IMR-90 (cell line): ENCODE results near the gene ABCA7. TPM values are rescaled to one million over a fixed set of nuclear protein-coding genes. Genes with fewer than 3 reads are reported as not detected.

Source experiments
- ATAC-seq: fragments of 200-7000 bp; cut with Tn5 transposase; 2 replicates; pipeline ENCODE4 v1.9.1; 2020; ENCODE audit warnings: low read depth, mild to moderate bottlenecking, moderate library complexity
- BruUV-seq: library from RNA; stranded (reverse); fragments of 400-500 nt; replicated peaks from 2 replicates; lab custom pipeline; 2021; lab: Mats Ljungman, UMichigan
- CTCF ChIA-PET: fragments of 300-600 bp; formaldehyde crosslinking; extraction: SDS; loops from one replicate; lab custom pipeline; 2021; ENCODE audit warnings: antibody characterized with exemption; lab: Yijun Ruan, JAX
- POLR2A ChIA-PET: fragments of 300-600 bp; sonication (Branson Sonifier 250); formaldehyde crosslinking; loops from one replicate; lab custom pipeline; 2022; ENCODE audit warnings: antibody characterized with exemption; ENCODE audit not compliant: unreplicated experiment; lab: Charles Lee
- DNase-seq: peaks from one replicate; pipeline ENCODE4 v3.0.0; 2013
- H2AFZ ChIP-seq: replicated peaks from 2 replicates; pipeline ENCODE3; 2013; ENCODE audit warnings: low read length, mild to moderate bottlenecking; ENCODE audit not compliant: poor library complexity
- H2AK5ac ChIP-seq: 2 replicates; pipeline ENCODE4 v1.6.1; 2013; ENCODE audit warnings: low read depth, low read length, inconsistent platforms
- H2AK9ac ChIP-seq: replicated peaks from 2 replicates; pipeline ENCODE3; 2013; ENCODE audit warnings: mild to moderate bottlenecking, low read depth, low read length, moderate library complexity; ENCODE audit not compliant: poor library complexity
- H2BK120ac ChIP-seq: 2 replicates; pipeline ENCODE4 v1.6.1; 2013; ENCODE audit warnings: low read depth, low read length, inconsistent platforms
- H2BK15ac ChIP-seq: 3 replicates; pipeline ENCODE4 v1.6.1; 2013; ENCODE audit warnings: low read depth, low read length, inconsistent platforms
- H2BK20ac ChIP-seq: 2 replicates; pipeline ENCODE4 v1.6.1; 2013; ENCODE audit warnings: low read depth, mild to moderate bottlenecking, inconsistent platforms, low read length, moderate library complexity
- H2BK5ac ChIP-seq: 2 replicates; pipeline ENCODE4 v1.6.1; 2013; ENCODE audit warnings: mild to moderate bottlenecking, low read depth, low read length, inconsistent platforms; ENCODE audit not compliant: poor library complexity, severe bottlenecking
- H3K14ac ChIP-seq: replicated peaks from 2 replicates; pipeline ENCODE4 v1.6.1; 2013; ENCODE audit warnings: low read depth, low read length, inconsistent platforms
- H3K18ac ChIP-seq: 2 replicates; pipeline ENCODE4 v1.6.1; 2013; ENCODE audit warnings: low read depth, low read length, control low read depth
- H3K23ac ChIP-seq: 2 replicates; pipeline ENCODE4 v1.6.1; 2013; ENCODE audit warnings: low read depth, low read length, inconsistent platforms
- H3K27ac ChIP-seq: 2 replicates; pipeline ENCODE4 v1.5.1; 2013; ENCODE audit warnings: mild to moderate bottlenecking, control low read depth, low read length; ENCODE audit not compliant: insufficient read depth
- H3K27me3 ChIP-seq: 2 replicates; pipeline ENCODE4 v1.6.1; 2013; ENCODE audit warnings: low read length; ENCODE audit not compliant: control insufficient read depth, insufficient read depth
- H3K36me3 ChIP-seq: 2 replicates; pipeline ENCODE4 v1.6.1; 2013; ENCODE audit warnings: low read length, mixed read lengths; ENCODE audit not compliant: control insufficient read depth, insufficient read depth
- H3K4ac ChIP-seq: 2 replicates; pipeline ENCODE4 v1.6.1; 2013; ENCODE audit warnings: low read depth, low read length, inconsistent platforms
- H3K4me1 ChIP-seq: 2 replicates; pipeline ENCODE4 v1.6.1; 2013; ENCODE audit warnings: low read length, mixed read lengths; ENCODE audit not compliant: control insufficient read depth, insufficient read depth
- H3K4me2 ChIP-seq: 2 replicates; pipeline ENCODE4 v1.6.1; 2013; ENCODE audit warnings: low read depth, mild to moderate bottlenecking, control low read depth, low read length, moderate library complexity
- H3K4me3 ChIP-seq: 2 replicates; pipeline ENCODE4 v1.5.1; 2013; ENCODE audit warnings: low read depth, mild to moderate bottlenecking, control low read depth, low read length, moderate library complexity; ENCODE audit not compliant: insufficient read depth
- H3K56ac ChIP-seq: 2 replicates; pipeline ENCODE4 v1.6.1; 2013; ENCODE audit warnings: low read length, inconsistent platforms; ENCODE audit not compliant: insufficient read depth; ENCODE audit errors: extremely low read depth
- H3K79me1 ChIP-seq, 2 experiments: 2 replicates each; pipeline ENCODE4 v1.6.1; 2013; ENCODE audit warnings: low read length in 2 of 2, inconsistent platforms in 1 of 2, low read depth in 1 of 2
- H3K9ac ChIP-seq: 2 replicates; pipeline ENCODE4 v1.6.1; 2013; ENCODE audit warnings: low read depth, low read length, control low read depth
- H3K9me1 ChIP-seq: 2 replicates; pipeline ENCODE4 v1.6.1; 2013; ENCODE audit warnings: low read length, inconsistent platforms; ENCODE audit not compliant: insufficient read depth
- H3K9me3 ChIP-seq: 2 replicates; pipeline ENCODE4 v1.6.1; 2013; ENCODE audit warnings: low read length; ENCODE audit not compliant: control insufficient read depth, insufficient read depth
- H4K20me1 ChIP-seq: 2 replicates; pipeline ENCODE4 v1.6.1; 2013; ENCODE audit warnings: low read length, inconsistent platforms; ENCODE audit not compliant: insufficient read depth
- H4K5ac ChIP-seq: 2 replicates; pipeline ENCODE4 v1.6.1; 2013; ENCODE audit warnings: mild to moderate bottlenecking, low read depth, low read length, control low read depth
- H4K8ac ChIP-seq, 2 experiments: 2 replicates each; pipeline ENCODE4 v1.6.1; 2013; ENCODE audit warnings: low read depth in 2 of 2, low read length in 2 of 2, control low read depth in 1 of 2, inconsistent platforms in 1 of 2
- H4K91ac ChIP-seq: 2 replicates; pipeline ENCODE4 v1.6.1; 2013; ENCODE audit warnings: low read depth, low read length, inconsistent platforms; ENCODE audit not compliant: insufficient read depth
- BHLHE40 ChIP-seq: fragments of 150-350 bp; IDR thresholded peaks from 2 replicates; pipeline ENCODE4 v1.6.1; 2016; ENCODE audit warnings: mild to moderate bottlenecking, low read depth, low read length
- CHD1 ChIP-seq: IDR thresholded peaks from 2 replicates; pipeline ENCODE4 v1.6.1; 2012; ENCODE audit warnings: low read depth, low read length, improper control_type of control experiment
- POLR2A ChIP-seq: IDR thresholded peaks from 2 replicates; pipeline ENCODE4 v1.6.1; 2012; ENCODE audit warnings: mild to moderate bottlenecking, low read depth, low read length
- WGBS, 2 experiments: methylation state at CpG; one replicate each; pipeline versions ENCODE4 v1.1.5 to v1.1.7; 2013; ENCODE audit warnings: missing lambda C conversion rate in 2 of 2; ENCODE audit not compliant: insufficient read length in 1 of 2; ENCODE audit errors: extremely low coverage in 2 of 2; 5-methylcytosine and 5-hydroxymethylcytosine counted together
- dilution Hi-C: fragments of 300-500 bp; cut with HindIII; formaldehyde crosslinking; loops from one replicate; pipeline ENCODE4 v1.14.3; 2018; ENCODE audit warnings: low sequenced_read_pairs; ENCODE audit not compliant: unreplicated experiment
- in situ Hi-C: fragments of 300-500 bp; cut with MboI; formaldehyde crosslinking; loops from 3 replicates; pipeline ENCODE4 v1.14.3; 2019; ENCODE audit warnings: low sequenced_read_pairs, inconsistent platforms, mixed read lengths
- intact Hi-C: fragments of 100-400 bp; cut with micrococcal nuclease; formaldehyde crosslinking; loops from 2 replicates; pipeline ENCODE4 v1.10.0; 2022
- polyA plus RNA-seq, 3 experiments: library from polyadenylated mRNA; depleted of rRNA; stranded (reverse); fragments of >200 nt; gene quantifications; 2 replicates each; pipeline ENCODE4 v1.2.3, GENCODE V29; 2012; ENCODE audit warnings: low replicate concordance in 1 of 3
- total RNA-seq: library from RNA; depleted of rRNA; stranded (reverse); fragments of >200 nt; gene quantifications from 2 replicates; pipeline ENCODE4 v1.2.3, GENCODE V29; 2012
- TF ChIP-seq, protein P1 (sequence below): conservative IDR thresholded peaks from 2 replicates; pipeline ENCODE4 v1.5.1; 2012; ENCODE audit warnings: mild to moderate bottlenecking, low read depth, low read length, improper control_type of control experiment
- TF ChIP-seq, protein P2 (sequence below): fragments of 150-350 bp; IDR thresholded peaks from 2 replicates; pipeline ENCODE4 v1.6.1; 2017; ENCODE audit warnings: mild to moderate bottlenecking, antibody characterized with exemption, low read length, low read depth

ABCA7 gene
- total and polyA plus RNA-seq, 2 of the 4 experiments (the other 2 are of a cell fraction) = 0.36 to 3.3 TPM

- DNase-seq (peak; percentile 77), ATAC-seq (no peak)
- peaks cover 9% of the 10 kb centered on the region; the same call in 1 of the 2 replicates for H3K9me1 ChIP-seq
- no peak overlapping the region for H2BK120ac ChIP-seq
- H3K18ac ChIP-seq = no peak overlapping the region
- H2AFZ ChIP-seq = peak overlapping the region; percentile 14
- H3K4me3 ChIP-seq = no peak overlapping the region
- peak overlapping the region; percentile 22 for H2AK9ac ChIP-seq
- 63% methylated on average over 7 of the region's 12 CpGs; no CpG with 5 or more reads in 1 of the 2 experiments for WGBS, 2 experiments
- TF ChIP-seq, protein P1, sequence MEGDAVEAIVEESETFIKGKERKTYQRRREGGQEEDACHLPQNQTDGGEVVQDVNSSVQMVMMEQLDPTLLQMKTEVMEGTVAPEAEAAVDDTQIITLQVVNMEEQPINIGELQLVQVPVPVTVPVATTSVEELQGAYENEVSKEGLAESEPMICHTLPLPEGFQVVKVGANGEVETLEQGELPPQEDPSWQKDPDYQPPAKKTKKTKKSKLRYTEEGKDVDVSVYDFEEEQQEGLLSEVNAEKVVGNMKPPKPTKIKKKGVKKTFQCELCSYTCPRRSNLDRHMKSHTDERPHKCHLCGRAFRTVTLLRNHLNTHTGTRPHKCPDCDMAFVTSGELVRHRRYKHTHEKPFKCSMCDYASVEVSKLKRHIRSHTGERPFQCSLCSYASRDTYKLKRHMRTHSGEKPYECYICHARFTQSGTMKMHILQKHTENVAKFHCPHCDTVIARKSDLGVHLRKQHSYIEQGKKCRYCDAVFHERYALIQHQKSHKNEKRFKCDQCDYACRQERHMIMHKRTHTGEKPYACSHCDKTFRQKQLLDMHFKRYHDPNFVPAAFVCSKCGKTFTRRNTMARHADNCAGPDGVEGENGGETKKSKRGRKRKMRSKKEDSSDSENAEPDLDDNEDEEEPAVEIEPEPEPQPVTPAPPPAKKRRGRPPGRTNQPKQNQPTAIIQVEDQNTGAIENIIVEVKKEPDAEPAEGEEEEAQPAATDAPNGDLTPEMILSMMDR = no peak
- TF ChIP-seq BHLHE40 = 0 out of 2 replicates have a peak, but pooled peaks have one; percentile 14
- TF ChIP-seq, protein P2, sequence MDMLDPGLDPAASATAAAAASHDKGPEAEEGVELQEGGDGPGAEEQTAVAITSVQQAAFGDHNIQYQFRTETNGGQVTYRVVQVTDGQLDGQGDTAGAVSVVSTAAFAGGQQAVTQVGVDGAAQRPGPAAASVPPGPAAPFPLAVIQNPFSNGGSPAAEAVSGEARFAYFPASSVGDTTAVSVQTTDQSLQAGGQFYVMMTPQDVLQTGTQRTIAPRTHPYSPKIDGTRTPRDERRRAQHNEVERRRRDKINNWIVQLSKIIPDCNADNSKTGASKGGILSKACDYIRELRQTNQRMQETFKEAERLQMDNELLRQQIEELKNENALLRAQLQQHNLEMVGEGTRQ = peak; percentile 63
- no peak for TF ChIP-seq POLR2A
- no peak for TF ChIP-seq CHD1
- H4K5ac ChIP-seq = no peak overlapping the region
- peaks cover 0 to 71% of the 10 kb centered on the region in 2 experiments; a peak in 2 of 4 replicates for H3K79me1 ChIP-seq
- H3K27ac ChIP-seq = peak overlapping the region; percentile 12; the same call in 1 of the 2 replicates
- H3K4me2 ChIP-seq = peak overlapping the region; percentile 38
- H3K14ac ChIP-seq = 0 out of 2 replicates have a peak overlapping the region, but pooled peaks have one; percentile 9
- intact Hi-C loops = no loop called here
- ChIA-PET CTCF (no interaction called here), POLR2A (no interaction called here)
- BruUV-seq = no TSS peak
- H2BK20ac ChIP-seq = no peak overlapping the region
- dilution Hi-C loops = no loop called here
- H4K20me1 ChIP-seq = peaks cover 82% of the 10 kb centered on the region
- peaks cover 33% of the 10 kb centered on the region for H3K4me1 ChIP-seq
- H4K8ac ChIP-seq = no peak overlapping the region
- no peak overlapping the region for H3K56ac ChIP-seq
- H3K9me3 ChIP-seq = no peaks in the 10 kb centered on the region
- peak overlapping the region; percentile 13; the same call in 1 of the 2 replicates for H3K23ac ChIP-seq
- peak overlapping the region; percentile 5 for H2AK5ac ChIP-seq
- peaks cover 22% of the 10 kb centered on the region for H3K36me3 ChIP-seq
- peak overlapping the region; percentile 32; the same call in 1 of the 2 replicates for H3K4ac ChIP-seq
- in situ Hi-C loops = no loop called here
- no peak overlapping the region for H4K91ac ChIP-seq
- 0 out of 2 replicates have a peak overlapping the region, but pooled peaks have one; percentile 4 for H3K9ac ChIP-seq
- H2BK15ac ChIP-seq = no peak overlapping the region
- H2BK5ac ChIP-seq = peak overlapping the region; percentile 53
- H3K27me3 ChIP-seq = no peaks in the 10 kb centered on the region
Observed at GRCh38 chr19:1016647-1017114, 23.2 kb upstream of the ABCA7 start.
